Endothelial cell of umbilical vein (primary cell): ENCODE measurements around the gene GRIA3. TPM values are rescaled to one million over a fixed set of nuclear protein-coding genes. Genes with fewer than 3 reads are reported as not detected.

Experiments
- BruUV-seq: library from RNA; stranded (reverse); fragments of 400-500 nt; replicated peaks from 2 replicates; lab custom pipeline; 2021; lab: Mats Ljungman, UMichigan
- CTCF ChIA-PET: fragments of 300-600, 350-600 bp; sonication (Branson Sonifier 250); formaldehyde crosslinking; loops from one replicate; lab custom pipeline; 2021; ENCODE audit warnings: antibody characterized with exemption, inconsistent platforms; lab: Charles Lee
- POLR2A ChIA-PET: fragments of 300-600, 350-600 bp; sonication (Branson Sonifier 250); formaldehyde crosslinking; loops from one replicate; lab custom pipeline; 2021; ENCODE audit warnings: antibody characterized with exemption, inconsistent platforms; lab: Charles Lee
- DNase-seq: peaks from one replicate; pipeline ENCODE4 v3.0.0-alpha.2; 2011; ENCODE audit warnings: low read depth, low spot score
- FAIRE-seq: peaks from 2 replicates; lab custom pipeline; 2011; peaks lifted over from hg19 to GRCh38; lab: Jason Lieb, UNC
- H2AFZ ChIP-seq: 2 replicates; pipeline ENCODE4 v1.6.0; 2012; ENCODE audit warnings: low read depth, low read length, control low read depth, inconsistent platforms
- H3K27ac ChIP-seq: 2 replicates; pipeline ENCODE4 v1.5.1; 2011; ENCODE audit warnings: low read depth, mild to moderate bottlenecking, control low read depth, low read length, moderate library complexity; ENCODE audit not compliant: insufficient read depth
- H3K27me3 ChIP-seq, 2 experiments: 2 replicates each; pipeline versions ENCODE4 v1.6.0 to v1.6.1; 2011; ENCODE audit warnings: low read length in 2 of 2, mixed read lengths in 1 of 2; ENCODE audit not compliant: control insufficient read depth in 2 of 2, insufficient read depth in 2 of 2
- H3K36me3 ChIP-seq, 2 experiments: 2 replicates in 1 of 2; 3 replicates in 1 of 2; pipeline ENCODE4 v1.5.1; 2011; ENCODE audit warnings: low read length in 2 of 2, mild to moderate bottlenecking in 1 of 2, moderate library complexity in 1 of 2; ENCODE audit not compliant: control insufficient read depth in 2 of 2, insufficient read depth in 2 of 2; ENCODE audit errors: extremely low read depth in 1 of 2
- H3K4me1 ChIP-seq: 3 replicates; pipeline ENCODE4 v1.5.1; 2011; ENCODE audit warnings: mild to moderate bottlenecking, low read length; ENCODE audit not compliant: control insufficient read depth, insufficient read depth; ENCODE audit errors: extremely low read depth
- H3K4me2 ChIP-seq: 2 replicates; pipeline ENCODE4 v1.6.1; 2011; ENCODE audit warnings: low read length, control low read depth, mixed read lengths; ENCODE audit not compliant: insufficient read depth
- H3K4me3 ChIP-seq, 3 experiments: fragments of 200-600 bp in 1 of 3; sonication (generic), shearing (Covaris generic) in 1 of 3; replicated peaks in 1 of 3; 2 replicates each; pipeline ENCODE4 v1.5.1; 2011 to 2016; ENCODE audit warnings: control low read depth in 3 of 3, low read length in 3 of 3, mild to moderate bottlenecking in 2 of 3, inconsistent platforms in 1 of 3, low read depth in 1 of 3, moderate library complexity in 1 of 3; ENCODE audit not compliant: insufficient read depth in 1 of 3
- H3K79me2 ChIP-seq: 2 replicates; pipeline ENCODE4 v1.6.0; 2012; ENCODE audit warnings: low read length, inconsistent platforms; ENCODE audit not compliant: control insufficient read depth, insufficient read depth
- H3K9ac ChIP-seq: replicated peaks from 2 replicates; pipeline ENCODE3; 2011; ENCODE audit warnings: low read length, control low read depth; ENCODE audit not compliant: insufficient read depth; ENCODE audit errors: extremely low read depth
- H3K9me1 ChIP-seq: replicated peaks from 3 replicates; pipeline ENCODE4 v1.6.0; 2011; ENCODE audit warnings: mild to moderate bottlenecking, low read length; ENCODE audit not compliant: control insufficient read depth, insufficient read depth; ENCODE audit errors: extremely low read depth
- H3K9me3 ChIP-seq: replicated peaks from 2 replicates; pipeline ENCODE4 v1.5.1; 2012; ENCODE audit warnings: low read length, inconsistent platforms; ENCODE audit not compliant: control insufficient read depth, insufficient read depth
- H4K20me1 ChIP-seq: replicated peaks from 2 replicates; pipeline ENCODE3; 2011; ENCODE audit warnings: mild to moderate bottlenecking, low read length; ENCODE audit not compliant: control insufficient read depth, insufficient read depth; ENCODE audit errors: extremely low read depth
- CTCF ChIP-seq, 2 donors: IDR thresholded peaks; 1 replicate in 1 of 2; 2 replicates in 1 of 2; pipeline ENCODE4 v1.5.1; 2011; ENCODE audit warnings: low read length in 2 of 2, mild to moderate bottlenecking in 2 of 2, moderate library complexity in 2 of 2, control low read depth in 1 of 2, inconsistent platforms in 1 of 2, low read depth in 1 of 2; ENCODE audit not compliant: insufficient read depth in 1 of 2; ENCODE audit errors: extremely low read depth in 1 of 2
- EZH2 ChIP-seq: IDR thresholded peaks from 2 replicates; pipeline ENCODE4 v1.6.1; 2012; ENCODE audit warnings: borderline replicate concordance, low read depth, mild to moderate bottlenecking, moderate library complexity, low read length, inconsistent platforms; ENCODE audit not compliant: severe bottlenecking
- GATA2 ChIP-seq: IDR thresholded peaks from 2 replicates; pipeline ENCODE4 v1.7.0; 2011; ENCODE audit warnings: low read depth, mild to moderate bottlenecking, moderate library complexity, mixed read lengths, low read length; ENCODE audit not compliant: insufficient read length, insufficient read depth
- POLR2A ChIP-seq: IDR thresholded peaks from 2 replicates; pipeline ENCODE4 v1.6.1; 2012; ENCODE audit warnings: low read depth, mild to moderate bottlenecking, control low read depth, low read length
- POLR2AphosphoS5 ChIP-seq: IDR thresholded peaks from 2 replicates; pipeline ENCODE4 v1.6.1; 2012; ENCODE audit warnings: low read depth, mild to moderate bottlenecking, control low read depth, low read length, moderate library complexity; ENCODE audit not compliant: insufficient read depth
- dilution Hi-C: fragments of 300-500 bp; cut with MboI; formaldehyde crosslinking; loops from one replicate; pipeline ENCODE4 v1.15.0; 2019; ENCODE audit warnings: low sequenced_read_pairs; ENCODE audit not compliant: extremely low pct_ligation_motif_present
- intact Hi-C: fragments of 100-400 bp; cut with micrococcal nuclease; formaldehyde crosslinking; loops from one replicate; pipeline ENCODE4 v1.10.0; 2022
- polyA plus RNA-seq, 4 experiments: library from polyadenylated mRNA; depleted of rRNA in 3 of 4; stranded (reverse) in 3 of 4; unstranded in 1 of 4; fragments of >200 nt; gene quantifications; 2 replicates each; pipeline versions ENCODE4 v1.2.1 to v1.2.3, GENCODE V29; 2011 to 2012; ENCODE audit warnings: missing spikeins in 1 of 4
- total RNA-seq: library from RNA; stranded (reverse); gene quantifications from 2 replicates; pipeline ENCODE4 v1.2.3, GENCODE V29; 2021

Gene GRIA3
- total and polyA plus RNA-seq, 2 donors (not counting 3 experiments of a cell fraction or from before 2014, with no cell fraction given) = not detected

GRCh38 chrX:123449335-123449734 is 265.3 kb downstream of the GRIA3 start:
- Histone ChIP-seq H3K4me1 (no peaks in the 10 kb centered on the region), H3K9me3 (no peaks in the 10 kb centered on the region), H3K9ac (no peak overlapping the region), H3K4me2 (no peak overlapping the region), H3K36me3 (no peaks in the 10 kb centered on the region), H4K20me1 (no peaks in the 10 kb centered on the region), H3K27ac (no peak overlapping the region), H3K79me2 (no peaks in the 10 kb centered on the region), H2AFZ (no peak overlapping the region), H3K9me1 (no peaks in the 10 kb centered on the region), H3K27me3 (no peaks in the 10 kb centered on the region), H3K4me3 (no peak overlapping the region)
- TF ChIP-seq POLR2A = no peak
- TF ChIP-seq EZH2 = no peak
- TF ChIP-seq GATA2 = no peak
- TF ChIP-seq CTCF (IDR thresholded peaks at IDR 0.05; ENCODE audit: extremely low read depth in 1 of 2, insufficient read depth in 1 of 2, low read depth in 1 of 2, low read length in 2 of 2) = no peak
- no peak for FAIRE-seq
- intact Hi-C loops = no loop called here
- no peak for DNase-seq
- dilution Hi-C loops = no loop called here
- POLR2A ChIA-PET = no interaction called here
- no TSS peak for BruUV-seq
- CTCF ChIA-PET = no interaction called here

GRCh38 chrX:123450222-123450621 is 266.1 kb downstream of the GRIA3 start:
- Histone ChIP-seq H3K36me3 (no peaks in the 10 kb centered on the region), H3K9me1 (no peaks in the 10 kb centered on the region), H3K4me2 (no peak overlapping the region), H3K27ac (no peak overlapping the region), H3K9ac (no peak overlapping the region), H2AFZ (no peak overlapping the region), H3K79me2 (no peaks in the 10 kb centered on the region), H3K4me3 (no peak overlapping the region), H3K9me3 (no peaks in the 10 kb centered on the region), H3K27me3 (no peaks in the 10 kb centered on the region), H3K4me1 (no peaks in the 10 kb centered on the region), H4K20me1 (no peaks in the 10 kb centered on the region)
- FAIRE-seq = no peak
- no TSS peak for BruUV-seq
- CTCF ChIA-PET = interaction anchor here (0.8 kb wide), 2 partner anchors 10 to 320 kb away, joined by 3 to 5 read pairs; no protein-coding TSS in a partner anchor
- intact Hi-C loops (no loop called here), dilution Hi-C loops (no loop called here)
- TF ChIP-seq EZH2 (no peak), POLR2AphosphoS5 (no peak), POLR2A (no peak), CTCF (IDR thresholded peaks at IDR 0.05; ENCODE audit: extremely low read depth in 1 of 2, insufficient read depth in 1 of 2, low read depth in 1 of 2, low read length in 2 of 2) (peak in 1 of 2 donors; percentile 12)
- POLR2A ChIA-PET = no interaction called here
- peak; percentile 1 for DNase-seq
